ENCODE results near the gene GPR158.

The GPR158 gene

DNA sequence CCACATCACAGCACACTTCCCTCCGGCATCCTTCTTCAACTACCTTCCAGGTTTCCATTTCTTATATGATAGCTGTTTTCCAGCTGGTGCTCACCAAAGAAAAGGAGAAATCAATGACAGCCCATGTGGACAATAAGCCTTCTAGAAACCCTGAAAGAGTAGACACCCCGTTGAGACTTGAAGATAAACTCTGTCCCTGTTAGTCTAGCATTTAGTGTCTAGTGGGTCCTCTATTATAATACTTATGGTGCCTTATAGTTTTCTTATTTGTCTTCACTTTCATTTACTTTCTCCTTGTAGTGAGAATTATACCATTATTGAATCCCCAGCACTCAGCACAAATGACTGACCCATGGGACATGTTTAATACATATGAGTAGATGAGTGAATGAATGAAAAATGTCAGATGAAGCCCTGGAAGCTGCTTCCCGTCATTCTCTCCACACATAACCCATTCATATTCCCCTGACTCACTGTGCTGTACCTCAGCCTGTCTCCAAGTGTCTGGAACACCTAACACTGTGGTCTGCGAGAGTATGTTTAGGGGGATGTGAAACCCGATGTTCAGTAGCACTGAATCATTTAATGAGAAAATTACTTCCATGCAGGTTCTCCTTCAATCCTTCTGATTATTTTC is 377.6 kb downstream of the GPR158 start:
- TF ChIP-seq, protein P1, sequence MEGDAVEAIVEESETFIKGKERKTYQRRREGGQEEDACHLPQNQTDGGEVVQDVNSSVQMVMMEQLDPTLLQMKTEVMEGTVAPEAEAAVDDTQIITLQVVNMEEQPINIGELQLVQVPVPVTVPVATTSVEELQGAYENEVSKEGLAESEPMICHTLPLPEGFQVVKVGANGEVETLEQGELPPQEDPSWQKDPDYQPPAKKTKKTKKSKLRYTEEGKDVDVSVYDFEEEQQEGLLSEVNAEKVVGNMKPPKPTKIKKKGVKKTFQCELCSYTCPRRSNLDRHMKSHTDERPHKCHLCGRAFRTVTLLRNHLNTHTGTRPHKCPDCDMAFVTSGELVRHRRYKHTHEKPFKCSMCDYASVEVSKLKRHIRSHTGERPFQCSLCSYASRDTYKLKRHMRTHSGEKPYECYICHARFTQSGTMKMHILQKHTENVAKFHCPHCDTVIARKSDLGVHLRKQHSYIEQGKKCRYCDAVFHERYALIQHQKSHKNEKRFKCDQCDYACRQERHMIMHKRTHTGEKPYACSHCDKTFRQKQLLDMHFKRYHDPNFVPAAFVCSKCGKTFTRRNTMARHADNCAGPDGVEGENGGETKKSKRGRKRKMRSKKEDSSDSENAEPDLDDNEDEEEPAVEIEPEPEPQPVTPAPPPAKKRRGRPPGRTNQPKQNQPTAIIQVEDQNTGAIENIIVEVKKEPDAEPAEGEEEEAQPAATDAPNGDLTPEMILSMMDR (IDR thresholded peaks at IDR 0.05; ENCODE audit: borderline replicate concordance, control extremely low read depth, extremely low read depth, insufficient read depth, missing control alignments): no peak
- in situ Hi-C loops (cut with MboI; ENCODE audit: low sequenced_read_pairs, unreplicated experiment): no loop called here
- no peak for DNase-seq (ENCODE audit: low spot score)

DNA sequence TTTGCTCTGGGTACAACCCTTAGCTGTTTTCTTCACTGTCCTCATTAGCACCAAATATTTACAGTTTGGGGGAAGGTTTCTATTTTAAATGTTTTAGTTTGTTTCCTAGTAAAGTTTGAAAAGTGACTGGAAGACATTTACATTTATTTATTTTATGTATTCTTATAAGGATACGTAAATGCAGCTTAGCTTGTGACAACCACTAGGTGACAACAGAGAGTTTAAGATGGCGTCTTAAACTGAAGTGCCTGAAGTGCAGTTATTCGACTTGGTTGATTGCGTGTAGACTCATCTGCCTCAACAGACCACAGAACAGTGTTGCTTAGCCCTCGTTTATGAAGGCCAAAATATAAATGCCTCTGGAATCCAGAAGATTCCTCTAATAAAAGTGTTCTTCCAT is 381.1 kb downstream of the GPR158 start:
- no peak for DNase-seq (ENCODE audit: low spot score)
- TF ChIP-seq, protein P1 (IDR thresholded peaks at IDR 0.05; ENCODE audit: borderline replicate concordance, control extremely low read depth, extremely low read depth, insufficient read depth, missing control alignments): no peak
- in situ Hi-C loops (cut with MboI; ENCODE audit: low sequenced_read_pairs, unreplicated experiment): no loop called here

DNA sequence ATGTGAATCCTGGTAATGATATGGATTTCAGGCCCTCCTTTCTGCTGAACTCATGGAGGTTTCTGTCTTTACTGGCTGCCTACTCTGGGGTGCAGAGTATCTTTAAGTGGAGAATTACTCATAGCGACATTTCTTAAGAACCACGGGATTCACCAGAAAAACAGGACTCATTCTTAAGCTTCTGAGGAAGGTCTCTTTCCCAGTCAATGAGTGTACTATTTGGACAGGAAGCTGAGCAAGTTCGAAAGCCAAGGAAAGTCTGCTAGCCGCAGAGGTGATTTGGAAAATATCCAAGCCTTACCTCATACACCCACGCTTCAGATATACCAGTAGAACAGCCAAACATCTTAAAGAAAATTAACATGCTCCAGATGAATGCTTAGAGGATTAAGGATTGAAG is 381.7 kb downstream of the GPR158 start:
- TF ChIP-seq, protein P1 (IDR thresholded peaks at IDR 0.05; ENCODE audit: borderline replicate concordance, control extremely low read depth, extremely low read depth, insufficient read depth, missing control alignments): no peak
- in situ Hi-C loops (cut with MboI; ENCODE audit: low sequenced_read_pairs, unreplicated experiment): no loop called here
- DNase-seq (ENCODE audit: low spot score): no peak

DNA sequence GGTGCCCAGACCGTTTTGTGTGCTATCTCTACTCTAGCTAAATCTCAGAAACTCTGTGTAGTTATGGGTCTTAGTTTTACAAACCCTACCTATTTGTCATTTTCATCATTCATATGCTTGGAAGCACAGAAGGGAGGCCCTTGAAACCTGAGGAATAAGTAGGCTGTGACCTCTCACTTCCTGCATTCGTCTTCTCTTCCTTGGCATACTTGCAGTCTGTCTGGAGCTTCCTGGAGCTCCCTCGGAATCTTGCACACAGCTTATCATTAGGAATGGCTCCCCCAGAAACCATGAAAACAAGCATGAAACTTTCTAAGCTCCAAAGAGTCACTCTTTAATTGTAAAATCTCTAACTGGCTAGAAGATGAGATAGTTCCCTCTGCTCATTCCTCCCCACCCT is 382.3 kb downstream of the GPR158 start:
- TF ChIP-seq, protein P1 (IDR thresholded peaks at IDR 0.05; ENCODE audit: borderline replicate concordance, control extremely low read depth, extremely low read depth, insufficient read depth, missing control alignments): no peak
- DNase-seq (ENCODE audit: low spot score): no peak
- in situ Hi-C loops (cut with MboI; ENCODE audit: low sequenced_read_pairs, unreplicated experiment): no loop called here

DNA sequence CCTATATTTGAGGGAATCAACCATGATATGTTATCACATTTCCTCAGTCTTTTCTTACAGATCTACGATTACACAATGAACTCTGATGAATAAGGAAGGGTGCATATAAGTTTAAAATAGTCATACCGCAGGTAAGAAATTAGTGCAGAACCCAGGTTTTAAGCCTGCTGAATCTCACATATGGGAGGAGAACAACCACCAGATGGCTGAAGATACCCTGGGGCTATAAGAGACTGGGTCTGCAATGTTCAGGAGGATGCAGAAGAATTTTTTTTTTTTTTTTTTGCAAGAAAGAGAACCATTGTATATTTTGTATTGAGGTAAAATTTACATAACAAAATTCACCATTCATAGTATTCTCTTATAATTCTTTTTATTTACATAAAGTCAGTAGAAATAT is 387.0 kb downstream of the GPR158 start:
- TF ChIP-seq, protein P1 (IDR thresholded peaks at IDR 0.05; ENCODE audit: borderline replicate concordance, control extremely low read depth, extremely low read depth, insufficient read depth, missing control alignments): no peak
- in situ Hi-C loops (cut with MboI; ENCODE audit: low sequenced_read_pairs, unreplicated experiment): no loop called here
- no peak for DNase-seq (ENCODE audit: low spot score)

DNA sequence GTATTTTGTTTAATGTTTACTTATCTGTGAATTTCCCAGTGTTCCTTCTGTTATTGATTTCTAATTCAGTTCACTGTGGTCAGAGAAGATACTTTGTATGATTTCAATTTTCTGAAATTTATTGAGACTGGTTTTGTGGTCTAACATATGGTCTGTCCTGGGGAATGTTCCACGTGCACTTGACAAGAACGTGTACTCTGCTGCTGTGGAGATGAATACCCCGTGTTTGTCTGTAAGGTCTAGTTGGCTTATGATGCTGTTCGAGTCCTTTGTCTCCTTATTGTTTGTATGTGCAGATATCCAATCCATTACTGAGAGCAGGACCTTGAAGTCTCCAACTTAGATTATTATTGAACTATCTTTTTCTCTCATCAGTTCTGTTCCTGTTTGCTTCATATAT is 387.7 kb downstream of the GPR158 start:
- in situ Hi-C loops (cut with MboI; ENCODE audit: low sequenced_read_pairs, unreplicated experiment): no loop called here
- TF ChIP-seq, protein P1 (IDR thresholded peaks at IDR 0.05; ENCODE audit: borderline replicate concordance, control extremely low read depth, extremely low read depth, insufficient read depth, missing control alignments): no peak
- DNase-seq (ENCODE audit: low spot score): no peak

All from GM13976 (cell line).